ENCODE measurements around the gene TRIM31.
A peak's percentile ranks its signal among the peaks of the same experiment; 100 is the strongest.

Gene TRIM31

GRCh38 chr6:30075094-30075789, 37.6 kb downstream of the TRIM31 start, which contains the start of gene RNF39:
RNF39 (minus strand) TSS chr6:30075769; CDS start chr6:30075585, 184 bp downstream.
- DNase-seq, result no peak

- no peak for DNase-seq
These were observed 38.4 kb downstream of the TRIM31 start for GRCh38 chr6:30074331-30075093.

- DNase-seq, result no peak
These were observed 39.2 kb downstream of the TRIM31 start for GRCh38 chr6:30073489-30074235.

- DNase-seq, result no peak
These were observed 41.0 kb downstream of the TRIM31 start for GRCh38 chr6:30071858-30072257.

- DNase-seq, result peak; percentile 30
These were observed 41.6 kb downstream of the TRIM31 start for GRCh38 chr6:30071081-30071818.

GRCh38 chr6:30067460-30068139, 45.3 kb downstream of the TRIM31 start:
- no peak for DNase-seq

- DNase-seq, result peak; percentile 99
These were observed 46.1 kb downstream of the TRIM31 start, which contains the start of gene PPP1R11 for GRCh38 chr6:30066577-30067459. PPP1R11 (plus strand) TSS chr6:30067198; CDS start chr6:30067411, 213 bp downstream.

GRCh38 chr6:30066082-30066481, 46.8 kb downstream of the TRIM31 start:
- no peak for DNase-seq

GRCh38 chr6:30063315-30063714, 49.6 kb downstream of the TRIM31 start:
- no peak for DNase-seq

GRCh38 chr6:30062471-30063178, 50.3 kb downstream of the TRIM31 start:
- no peak for DNase-seq

GRCh38 chr6:30061858-30062458, 50.9 kb downstream of the TRIM31 start:
- DNase-seq, result peak; percentile 16

GRCh38 chr6:30061092-30061857, 51.6 kb downstream of the TRIM31 start, which contains the start of gene POLR1H:
POLR1H (plus strand) TSS chr6:30061265; CDS start chr6:30061525, 260 bp downstream.
- DNase-seq, result peak; percentile 97

GRCh38 chr6:30060606-30061091, 52.2 kb downstream of the TRIM31 start:
- DNase-seq, result peak; percentile 13

- DNase-seq, result no peak
These were observed 57.4 kb downstream of the TRIM31 start for GRCh38 chr6:30055513-30055912.

- no peak for DNase-seq
These were observed 59.2 kb downstream of the TRIM31 start for GRCh38 chr6:30053682-30054081.

Data from fibroblast of upper back skin (primary cell).